SK-N-SH treated with all-trans-retinoic acid at 6 μM for 48 hours (cell line): ENCODE data around the gene CDKN1A.

Experiments
- ARNTL ChIP-seq: fragments of 450-650 bp; formaldehyde crosslinking; IDR thresholded peaks from 2 replicates; pipeline ENCODE4 v1.5.0; 2020; ENCODE audit warnings: low read depth, mild to moderate bottlenecking, moderate library complexity, borderline replicate concordance
- BACH2 ChIP-seq: fragments of 250-450 bp; sonication (Bioruptor Pico); IDR thresholded peaks from 2 replicates; pipeline ENCODE4 v1.9.0; 2021; ENCODE audit warnings: mild to moderate bottlenecking, borderline replicate concordance
- TSHZ2 ChIP-seq: fragments of 250-450 bp; sonication (Bioruptor Pico); IDR thresholded peaks from 2 replicates; pipeline ENCODE4 v1.5.0; 2020; ENCODE audit warnings: mild to moderate bottlenecking, moderate library complexity

- no peak for TF ChIP-seq BACH2
- no peak for TF ChIP-seq ARNTL
- no peak for TF ChIP-seq TSHZ2 (CRISPR knock-in tag)
Observed at GRCh38 chr6:36731622-36732310, 53.3 kb downstream of the CDKN1A start.
